Epithelial cell of proximal tubule (primary cell): ENCODE data around the gene PDE4D. TPM values are rescaled to one million over a fixed set of nuclear protein-coding genes. Genes with fewer than 3 reads are reported as not detected.

ENCODE experiments used
- DNase-seq: peaks from one replicate; pipeline ENCODE4 v3.0.0-alpha.2; 2011; ENCODE audit warnings: low read depth
- H3K4me3 ChIP-seq: 2 replicates; pipeline ENCODE4 v1.5.1; 2011; ENCODE audit warnings: low read depth, mild to moderate bottlenecking, low read length
- CTCF ChIP-seq: conservative IDR thresholded peaks from 2 replicates; pipeline ENCODE4 v1.5.1; 2012; ENCODE audit warnings: low read depth, mild to moderate bottlenecking, low read length
- total RNA-seq: library from RNA; depleted of rRNA; stranded (reverse); fragments of >200 nt; gene quantifications from 2 replicates; pipeline ENCODE4 v1.2.3, GENCODE V29; 2015

Gene PDE4D
- total RNA-seq, 1 donor from 2014 or later, result 18.4 TPM

- no peak for TF ChIP-seq CTCF
- DNase-seq, result no peak
- no peak overlapping the region for H3K4me3 ChIP-seq
These were observed 800.8 kb downstream of the PDE4D start for GRCh38 chr5:59092758-59093157.

GRCh38 chr5:59091965-59092364 lies 801.6 kb downstream of the PDE4D start:
- H3K4me3 ChIP-seq, result no peak overlapping the region
- no peak for TF ChIP-seq CTCF
- DNase-seq, result no peak

GRCh38 chr5:59090323-59090722 lies 803.2 kb downstream of the PDE4D start:
- TF ChIP-seq CTCF, result no peak
- no peak overlapping the region for H3K4me3 ChIP-seq
- DNase-seq, result no peak

- TF ChIP-seq CTCF, result no peak
- H3K4me3 ChIP-seq, result no peak overlapping the region
- no peak for DNase-seq
These were observed 803.8 kb downstream of the PDE4D start for GRCh38 chr5:59089767-59090166.

GRCh38 chr5:59088546-59088945 lies 805.0 kb downstream of the PDE4D start:
- no peak overlapping the region for H3K4me3 ChIP-seq
- no peak for TF ChIP-seq CTCF
- DNase-seq, result no peak

- TF ChIP-seq CTCF, result no peak
These were observed 807.5 kb downstream of the PDE4D start for GRCh38 chr5:59086024-59086423.

GRCh38 chr5:59081693-59082092 lies 811.8 kb downstream of the PDE4D start:
- no peak for TF ChIP-seq CTCF
- no peak overlapping the region for H3K4me3 ChIP-seq
- no peak for DNase-seq

More at GRCh38 chr5:59086024-59086423, 807.5 kb downstream of the PDE4D start:
- H3K4me3 ChIP-seq, result no peak overlapping the region
- no peak for DNase-seq
